Measurements from ENCODE around the gene TRMT1L.

TRMT1L gene

DNA sequence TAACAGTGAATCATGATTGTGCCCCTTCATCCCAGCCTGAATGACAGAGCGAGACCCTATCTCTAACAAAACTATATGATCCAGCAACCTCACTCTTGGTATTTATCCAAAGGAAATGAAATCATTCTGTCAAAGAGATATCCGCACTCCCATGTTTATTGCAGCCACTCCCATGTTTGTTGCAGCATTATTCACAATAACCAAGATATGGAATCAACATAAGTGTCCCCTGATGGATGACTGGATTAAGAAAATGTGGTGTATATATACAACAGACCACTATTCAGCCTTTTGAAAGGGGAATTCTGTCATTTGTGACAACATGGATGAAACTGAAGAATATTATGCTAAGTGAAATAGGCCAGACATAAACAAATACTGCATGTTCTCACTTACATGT is 44.4 kb downstream of the TRMT1L start:
- DNase-seq = no peak

DNA sequence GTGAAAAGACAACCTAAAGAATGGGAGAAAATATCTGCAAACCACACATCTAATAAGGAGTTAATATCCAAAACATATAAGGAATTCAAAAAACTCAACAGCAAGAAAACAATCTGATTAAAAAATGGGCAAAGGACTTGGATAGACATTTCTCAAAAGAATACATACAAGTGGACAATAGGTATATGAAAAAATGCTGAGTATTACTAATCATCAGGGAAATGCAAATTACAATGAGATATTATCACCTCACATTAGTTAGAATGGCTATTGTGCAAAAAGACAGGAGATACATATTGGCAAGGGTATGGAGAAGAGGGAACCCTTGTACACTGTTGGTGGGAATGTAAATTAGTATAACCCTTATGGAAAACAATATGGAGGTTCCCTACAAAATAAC is 44.9 kb downstream of the TRMT1L start:
- DNase-seq = no peak

DNA sequence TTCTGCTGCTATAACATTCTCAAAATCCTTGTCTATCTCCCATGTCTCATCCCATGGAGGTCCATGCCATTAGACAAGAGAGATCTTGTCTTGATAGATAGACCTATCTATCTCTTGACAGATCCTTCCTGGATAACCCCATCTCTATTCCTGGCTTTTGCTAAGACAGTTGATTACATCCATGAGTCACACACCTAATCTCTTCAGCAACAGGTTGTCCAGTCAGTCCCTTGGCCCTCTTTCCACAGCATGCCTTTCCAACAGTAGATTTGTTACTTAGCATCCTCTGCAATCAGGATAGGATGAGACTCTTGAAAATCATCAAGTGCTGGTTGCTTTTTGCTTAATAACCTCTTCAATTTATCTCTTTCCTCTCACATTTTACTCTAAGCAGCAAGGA is 46.6 kb downstream of the TRMT1L start:
- DNase-seq = no peak

DNA sequence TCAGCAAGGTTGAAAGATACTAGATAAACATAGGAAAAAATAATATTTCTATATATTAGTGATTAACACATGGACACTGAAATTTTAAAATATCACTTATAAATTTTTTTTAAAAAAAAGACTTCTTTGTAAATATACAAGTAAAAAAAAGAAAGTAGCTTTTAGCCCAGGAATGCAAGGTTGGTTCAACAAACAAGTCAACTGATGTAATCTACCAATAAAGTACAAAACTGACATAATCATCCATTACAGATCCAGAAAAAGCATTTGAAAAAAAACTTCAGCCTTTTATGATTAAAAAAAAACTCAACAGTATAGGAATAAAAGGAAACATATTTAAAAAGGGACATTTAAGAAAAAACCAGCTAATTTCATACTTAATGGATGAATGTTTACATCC is 48.4 kb downstream of the TRMT1L start:
- DNase-seq = no peak

DNA sequence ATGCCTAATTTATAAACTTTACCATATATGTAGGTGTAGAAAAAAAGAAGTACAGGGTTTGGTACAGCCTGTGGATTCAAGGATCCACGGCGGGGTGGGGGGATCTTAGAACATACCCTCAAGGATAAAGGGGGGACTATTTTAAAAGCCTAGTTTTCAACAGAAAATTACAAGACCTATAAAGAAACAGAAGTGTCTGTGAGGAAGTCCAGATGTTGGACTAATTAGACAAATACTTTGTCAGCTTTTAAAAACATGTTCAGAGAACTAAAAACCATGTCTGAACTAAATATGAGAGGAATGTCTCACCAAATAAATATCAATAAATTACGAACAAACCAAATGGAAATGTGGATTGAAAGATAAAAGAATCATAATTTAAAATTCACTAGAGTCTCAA is 51.6 kb downstream of the TRMT1L start:
- DNase-seq = no peak

DNA sequence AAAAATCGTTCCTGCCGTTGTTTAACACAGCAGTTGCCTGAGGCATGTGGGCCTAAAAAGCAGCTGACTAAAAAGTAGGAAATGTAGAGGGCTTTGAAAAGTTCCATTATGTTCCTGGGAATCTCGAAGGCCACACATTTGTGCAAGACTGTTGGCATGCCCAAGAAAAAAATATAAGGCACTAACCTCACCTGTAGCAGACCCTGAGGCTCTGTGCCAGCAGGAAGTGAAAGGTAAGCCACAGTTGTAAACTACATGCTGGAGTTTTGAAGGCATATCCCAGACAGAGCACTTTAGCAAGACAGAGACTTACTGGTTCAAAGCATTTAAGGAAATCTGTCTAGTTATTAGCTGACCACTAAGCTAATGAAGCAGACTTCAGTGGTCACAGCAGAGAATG is 52.7 kb downstream of the TRMT1L start:
- DNase-seq = no peak

DNA sequence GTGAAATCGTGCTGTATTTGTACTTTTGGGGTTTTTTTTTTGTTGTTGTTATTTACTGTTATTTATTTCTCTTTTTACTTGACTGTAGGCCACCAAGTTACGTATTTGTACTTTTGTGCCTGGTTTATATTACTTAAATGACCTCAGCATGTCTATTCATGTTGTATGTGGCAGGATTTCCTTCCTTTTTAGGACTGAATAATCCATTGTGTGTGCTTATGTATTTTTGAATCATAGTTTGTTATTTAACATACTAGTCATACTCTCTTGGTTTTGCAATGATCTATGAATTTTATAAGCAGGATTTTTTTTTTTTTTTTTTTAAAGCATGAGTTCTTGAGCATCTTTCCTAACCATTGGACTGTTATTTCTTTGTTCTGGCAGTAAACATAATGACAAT is 60.2 kb downstream of the TRMT1L start:
- no peak for DNase-seq

DNA sequence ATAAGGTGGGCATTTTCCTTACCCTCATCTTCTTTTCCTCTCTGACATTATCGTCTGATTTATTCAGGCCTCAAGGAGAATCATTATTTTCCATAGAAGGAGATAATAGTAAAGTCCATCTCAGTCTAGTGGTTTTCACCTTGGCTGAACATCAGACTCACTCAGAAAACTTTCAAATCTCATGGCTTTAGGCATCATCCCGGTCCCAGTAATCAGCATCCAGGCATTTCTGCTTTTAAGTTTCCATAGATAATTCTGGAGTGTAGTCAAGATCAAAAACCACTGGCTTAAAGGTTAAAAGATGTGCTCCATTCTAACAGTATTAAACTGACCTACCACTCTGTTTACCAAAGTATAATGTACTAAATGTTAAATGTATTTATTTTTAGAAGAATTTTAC is 62.0 kb downstream of the TRMT1L start:
- DNase-seq = no peak

DNA sequence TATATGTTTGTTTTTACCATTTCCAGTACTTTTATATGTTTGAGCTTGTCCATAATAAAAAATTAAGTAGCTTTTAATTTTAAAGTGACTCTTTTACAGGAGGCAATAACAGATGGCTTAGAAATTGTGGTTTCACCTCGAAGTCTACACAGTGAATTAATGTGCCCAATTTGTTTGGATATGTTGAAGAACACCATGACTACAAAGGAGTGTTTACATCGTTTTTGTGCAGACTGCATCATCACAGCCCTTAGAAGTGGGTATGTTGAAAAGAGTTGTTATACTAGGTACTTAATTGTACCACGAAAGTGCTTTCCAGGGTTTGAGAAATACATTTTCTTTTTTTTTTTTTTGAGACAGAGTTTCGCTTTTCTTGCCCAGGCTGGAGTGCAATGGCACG is 65.3 kb downstream of the TRMT1L start:
- no peak for DNase-seq

DNA sequence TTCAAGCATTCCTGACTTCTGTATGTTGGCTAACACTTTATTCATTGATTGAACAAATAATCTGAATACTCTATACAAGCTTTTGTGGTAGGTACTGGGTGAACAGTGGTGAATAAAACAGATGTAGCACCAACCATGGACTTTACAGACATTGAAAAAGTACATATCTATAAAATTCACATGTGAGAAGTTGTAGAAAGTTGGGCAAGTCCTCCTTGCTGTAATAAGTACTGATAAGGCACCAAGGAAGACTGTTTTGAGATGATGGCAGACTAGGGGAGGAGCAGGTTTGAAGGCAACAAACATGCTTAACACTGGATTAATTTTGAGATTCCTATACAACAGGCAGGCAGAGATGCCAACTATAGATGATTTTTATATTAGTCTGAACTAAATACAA is 69.0 kb downstream of the TRMT1L start:
- DNase-seq = no peak

DNA sequence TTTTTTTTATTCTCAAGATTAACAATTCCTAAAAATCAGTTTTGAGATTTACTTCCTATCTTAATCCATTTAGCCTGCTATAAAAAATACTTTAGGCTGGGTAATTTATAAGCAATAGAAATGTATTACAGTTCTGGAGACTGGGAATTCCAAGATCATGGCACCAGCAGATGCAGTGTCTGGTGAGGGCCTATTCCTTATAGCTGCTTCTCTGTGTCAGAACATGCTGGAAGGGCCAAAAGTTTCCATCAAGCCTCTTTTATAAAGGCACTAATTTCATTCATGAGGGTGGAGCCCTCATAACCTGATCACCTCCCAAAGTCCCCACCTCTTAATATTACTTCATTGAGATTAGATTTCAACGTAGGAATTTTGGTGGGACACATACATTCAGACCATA is 69.7 kb downstream of the TRMT1L start:
- no peak for DNase-seq

DNA sequence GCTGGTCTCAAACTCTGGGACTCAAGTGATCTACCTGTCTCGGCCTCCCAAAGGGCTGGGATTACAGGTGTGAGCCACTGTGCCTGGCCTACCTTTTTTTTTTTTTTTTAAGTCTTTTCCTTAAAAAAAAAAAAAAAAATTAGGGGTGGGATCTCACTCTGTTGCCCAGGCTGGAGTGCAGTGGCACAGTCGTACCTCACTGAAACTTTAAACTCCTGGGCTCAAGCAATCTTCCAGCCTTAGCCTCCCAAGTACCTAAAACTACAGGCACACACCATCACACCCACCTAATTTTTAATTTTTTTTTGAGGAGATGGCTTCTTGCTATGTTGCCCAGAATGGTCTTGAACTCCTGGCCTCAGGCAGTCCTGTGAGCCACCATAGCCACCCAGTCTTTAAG is 72.9 kb downstream of the TRMT1L start:
- no peak for DNase-seq

DNA sequence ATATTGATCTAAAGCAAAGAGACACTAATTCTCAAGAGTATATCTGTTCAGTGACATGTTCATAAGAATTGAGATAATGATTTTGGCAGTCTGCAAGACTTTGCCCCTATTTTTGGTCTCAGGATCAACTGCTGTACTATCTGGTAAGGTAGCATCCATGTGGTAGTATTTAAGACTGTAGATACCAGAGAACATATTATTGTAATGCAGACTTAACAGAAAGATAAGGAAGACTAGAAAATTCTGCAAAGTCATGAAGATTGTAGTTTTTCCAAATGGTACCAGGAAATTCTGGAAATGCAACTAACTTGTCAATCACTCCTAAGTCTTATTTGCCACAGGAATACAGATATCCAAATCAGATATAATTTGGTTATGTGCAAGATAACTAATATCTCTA is 76.3 kb downstream of the TRMT1L start:
- no peak for DNase-seq

DNA sequence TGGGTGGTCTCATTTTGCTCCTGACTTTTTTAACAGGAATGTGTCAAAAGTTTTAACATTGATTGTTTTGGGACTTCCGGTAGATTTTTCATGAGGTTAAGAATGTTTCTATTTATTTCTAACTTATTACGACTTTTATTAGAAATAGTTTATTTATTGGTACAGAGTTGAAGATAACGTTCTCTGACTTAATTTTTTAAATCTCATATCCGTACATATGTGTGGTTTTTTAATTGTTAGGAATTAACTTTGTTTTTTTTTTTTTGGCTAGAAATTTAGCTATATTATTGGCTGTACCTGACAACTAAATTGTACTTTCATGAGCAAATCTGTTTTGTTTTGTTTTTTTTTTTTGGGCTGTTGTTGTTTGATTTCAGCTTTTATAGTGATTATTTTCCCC is 79.4 kb downstream of the TRMT1L start:
- no peak for DNase-seq

DNA sequence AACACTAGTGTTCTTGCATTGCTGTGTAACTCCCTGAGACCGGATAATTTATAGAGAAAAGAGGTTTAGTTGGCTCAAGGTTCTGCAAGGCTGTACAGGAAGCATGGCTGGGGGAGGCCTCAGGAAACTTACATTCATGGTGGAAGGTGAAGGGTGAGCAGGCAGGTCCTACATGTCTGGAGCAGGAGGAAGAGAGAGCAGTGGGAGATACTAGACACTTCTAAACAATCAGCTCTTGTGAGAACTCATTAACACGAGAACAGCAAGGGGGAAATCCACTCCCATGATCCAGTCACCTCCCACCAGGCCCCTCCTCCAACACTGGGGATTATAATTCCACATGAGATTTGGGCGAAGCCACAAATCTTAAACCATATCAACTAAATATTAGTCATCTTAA is 81.3 kb downstream of the TRMT1L start:
- DNase-seq = no peak

DNA sequence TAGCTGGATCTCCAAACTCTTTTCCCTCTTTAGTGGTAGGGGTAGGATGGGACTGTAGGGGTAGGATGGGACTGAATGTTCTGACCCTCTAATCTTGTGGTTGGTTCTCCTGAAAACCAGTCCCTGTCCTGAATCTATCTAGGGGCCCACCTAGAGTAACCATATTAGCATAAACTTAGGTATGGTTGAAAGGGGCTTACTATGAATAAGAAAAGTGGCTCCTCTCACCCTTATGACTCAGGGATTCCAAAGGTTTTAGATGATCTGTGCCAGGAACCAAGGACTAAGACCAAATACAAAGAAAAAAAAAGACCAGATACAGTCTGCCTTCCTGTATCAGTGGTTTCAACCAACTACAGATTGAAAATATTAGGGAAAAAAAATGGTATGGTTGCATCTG is 82.4 kb downstream of the TRMT1L start:
- DNase-seq = no peak

DNA sequence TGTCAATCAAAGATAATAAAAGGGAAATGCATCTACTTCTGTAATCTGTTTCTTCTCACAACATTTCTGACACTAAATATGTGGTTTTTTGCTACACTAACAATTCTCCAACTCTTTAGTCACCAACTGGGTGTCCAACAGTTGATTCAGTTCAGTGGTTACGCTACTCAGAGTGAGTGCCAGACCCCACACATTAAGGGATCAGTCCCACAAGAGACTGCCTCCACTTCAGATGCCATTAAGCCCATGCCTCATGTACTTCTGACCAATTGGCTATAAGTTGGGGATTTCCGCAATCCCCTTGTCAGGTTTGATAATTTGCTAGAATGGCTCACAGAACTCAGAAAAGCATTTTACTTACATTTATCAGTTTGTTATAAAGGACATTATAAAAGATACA is 83.0 kb downstream of the TRMT1L start:
- no peak for DNase-seq

DNA sequence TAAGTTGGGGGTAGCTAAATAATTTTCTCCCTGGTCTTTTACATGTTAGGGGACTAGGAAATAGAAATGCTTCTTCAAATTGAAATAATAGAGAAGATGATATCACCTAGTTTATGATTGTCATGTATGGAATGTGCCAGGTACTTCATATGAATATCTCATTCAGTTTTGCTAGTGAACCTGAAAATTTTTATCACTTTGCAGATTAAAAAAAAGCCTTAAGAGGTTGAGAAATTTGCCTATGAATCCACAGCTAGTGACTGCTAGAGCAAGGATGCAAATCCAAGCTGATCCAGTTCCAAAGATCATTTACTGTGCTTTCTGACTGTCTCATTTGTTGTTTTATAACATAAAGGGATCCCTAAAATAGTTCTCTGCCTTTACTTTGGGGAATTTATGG is 86.7 kb downstream of the TRMT1L start:
- no peak for DNase-seq

DNA sequence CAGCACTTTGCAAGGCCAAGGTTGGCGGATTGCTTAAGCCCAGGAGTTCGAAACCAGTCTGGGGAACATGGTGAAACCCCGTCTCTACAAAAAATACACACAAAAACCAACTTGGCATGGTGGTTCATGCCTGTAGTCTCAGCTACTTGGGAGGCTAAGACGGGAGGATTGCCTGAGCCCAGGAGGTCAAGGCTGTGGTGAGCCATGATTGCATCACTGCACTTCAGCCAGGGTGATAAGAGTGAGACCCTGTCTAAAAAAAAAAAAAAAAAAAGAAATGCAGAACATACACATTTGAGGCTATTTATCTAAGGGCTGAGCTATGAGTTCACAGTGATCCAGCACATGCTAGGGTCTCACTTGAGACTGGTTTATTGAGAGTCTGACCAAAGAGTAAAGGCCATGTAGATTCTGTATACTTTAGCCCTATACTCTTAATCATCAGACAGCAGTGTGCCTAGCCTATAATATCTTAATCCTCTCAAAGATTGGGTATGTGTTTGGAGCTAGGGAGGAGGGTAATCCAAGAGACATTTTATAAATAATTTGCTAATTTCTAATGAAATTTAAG is 87.5 kb downstream of the TRMT1L start:
- DNase-seq = no peak

DNA sequence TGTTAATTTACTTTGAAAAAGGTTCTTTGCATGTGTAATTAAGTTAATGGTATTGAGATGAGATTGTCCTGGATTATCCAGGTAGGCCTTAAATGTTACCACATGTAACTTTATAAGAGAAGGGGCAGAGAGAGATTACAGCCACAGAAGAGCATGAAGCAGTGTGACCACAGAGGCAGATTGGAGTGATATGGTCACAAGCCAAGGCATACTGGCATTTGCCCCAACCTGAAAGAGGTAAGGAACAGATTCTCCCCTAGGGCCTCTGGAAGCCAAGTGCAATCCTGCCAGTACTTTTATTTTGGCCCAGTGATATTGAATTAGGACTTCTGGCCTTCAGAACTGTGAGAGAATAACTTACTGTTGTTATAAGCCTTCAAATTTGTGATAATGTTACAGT is 88.4 kb downstream of the TRMT1L start:
- DNase-seq = no peak
